Activated CD4-positive, alpha-beta memory T cell treated with anti-CD3 and anti-CD28 coated beads, Interleukin-2, amount 10 ng/mL, durations not matched to agents 7 days and 5 days (primary cell): Measurements from ENCODE around the gene ZNF780B. TPM values are rescaled to one million over a fixed set of nuclear protein-coding genes. Genes with fewer than 3 reads are reported as not detected.

Source experiments
- CTCF ChIA-PET: fragments of 350-600 bp; sonication (Branson Sonifier 250); formaldehyde crosslinking; loops from one replicate; lab custom pipeline; 2021; ENCODE audit warnings: antibody characterized with exemption, inconsistent platforms; lab: Charles Lee
- POLR2A ChIA-PET: fragments of 350-600 bp; sonication (Branson Sonifier 250); formaldehyde crosslinking; loops from one replicate; lab custom pipeline; 2021; ENCODE audit warnings: antibody characterized with exemption; lab: Charles Lee
- DNase-seq: peaks from one replicate; pipeline ENCODE4 v3.0.0-alpha.2; 2020
- H3K27ac Mint-ChIP-seq: one replicate; pipeline ENCODE4 v1.8.0; 2021; ENCODE audit warnings: mild to moderate bottlenecking, mixed read lengths
- H3K27me3 Mint-ChIP-seq: one replicate; pipeline ENCODE4 v1.8.0; 2021; ENCODE audit warnings: mixed read lengths
- H3K36me3 Mint-ChIP-seq: one replicate; pipeline ENCODE4 v1.8.0; 2021; ENCODE audit warnings: low read depth, mixed read lengths
- H3K4me1 Mint-ChIP-seq: one replicate; pipeline ENCODE4 v1.8.0; 2021; ENCODE audit warnings: mixed read lengths
- H3K4me3 Mint-ChIP-seq: one replicate; pipeline ENCODE4 v1.8.0; 2021; ENCODE audit warnings: mild to moderate bottlenecking, mixed read lengths
- H3K9me3 Mint-ChIP-seq: one replicate; pipeline ENCODE4 v1.8.0; 2021; ENCODE audit warnings: mixed read lengths
- total RNA-seq, 2 experiments: library from RNA; stranded (reverse); gene quantifications; one replicate each; pipeline ENCODE4 v1.2.3, GENCODE V29; 2021

The ZNF780B gene
- total RNA-seq, 2 experiments from 2014 or later = 19.9 to 20.1 TPM

GRCh38 chr19:40026597-40026970 lies 29.4 kb downstream of the ZNF780B start:
- DNase-seq = no peak
- peaks cover 25% of the 10 kb centered on the region for H3K36me3 Mint-ChIP-seq
- no peak overlapping the region for H3K4me3 Mint-ChIP-seq
- no peaks in the 10 kb centered on the region for H3K27me3 Mint-ChIP-seq
- H3K9me3 Mint-ChIP-seq = peaks cover 68% of the 10 kb centered on the region
- POLR2A ChIA-PET = no interaction called here
- H3K27ac Mint-ChIP-seq = no peak overlapping the region
- CTCF ChIA-PET = no interaction called here
- H3K4me1 Mint-ChIP-seq = no peaks in the 10 kb centered on the region

- no peaks in the 10 kb centered on the region for H3K27me3 Mint-ChIP-seq
- no peak overlapping the region for H3K4me3 Mint-ChIP-seq
- no peaks in the 10 kb centered on the region for H3K4me1 Mint-ChIP-seq
- no peak for DNase-seq
- ChIA-PET CTCF (no interaction called here), POLR2A (interaction anchor here (1.4 kb wide), 1 partner anchor 29 kb away, joined by 4 read pairs; the partner anchor contains the start of gene ZNF546)
- no peak overlapping the region for H3K27ac Mint-ChIP-seq
- peaks cover 67% of the 10 kb centered on the region for H3K9me3 Mint-ChIP-seq
- H3K36me3 Mint-ChIP-seq = peaks cover 25% of the 10 kb centered on the region
Measured at GRCh38 chr19:40025938-40026596, 30.0 kb downstream of the ZNF780B start.

GRCh38 chr19:40023969-40024368 lies 32.1 kb downstream of the ZNF780B start:
- Mint-ChIP-seq H3K9me3 (peaks cover 70% of the 10 kb centered on the region), H3K27me3 (no peaks in the 10 kb centered on the region), H3K36me3 (peaks cover 27% of the 10 kb centered on the region), H3K4me3 (no peak overlapping the region), H3K4me1 (no peaks in the 10 kb centered on the region), H3K27ac (no peak overlapping the region)
- DNase-seq = no peak
- POLR2A ChIA-PET = no interaction called here
- CTCF ChIA-PET = interaction anchor here (0.6 kb wide), 1 partner anchor 25 kb away, joined by 7 read pairs; no protein-coding TSS in a partner anchor

GRCh38 chr19:40013991-40014390 lies 42.0 kb downstream of the ZNF780B start:
- Mint-ChIP-seq H3K27me3 (no peaks in the 10 kb centered on the region), H3K27ac (no peak overlapping the region), H3K36me3 (peaks cover 62% of the 10 kb centered on the region), H3K4me3 (no peak overlapping the region), H3K9me3 (peaks cover 65% of the 10 kb centered on the region), H3K4me1 (no peaks in the 10 kb centered on the region)
- CTCF ChIA-PET = no interaction called here
- DNase-seq = no peak
- POLR2A ChIA-PET = no interaction called here

GRCh38 chr19:40009674-40010073 lies 46.4 kb downstream of the ZNF780B start:
- CTCF ChIA-PET = interaction anchor here (1.1 kb wide), 1 partner anchor 13 kb away, joined by 4 read pairs; the partner anchor contains the start of gene ZNF546
- Mint-ChIP-seq H3K27ac (no peak overlapping the region), H3K36me3 (peaks cover 85% of the 10 kb centered on the region), H3K27me3 (no peaks in the 10 kb centered on the region), H3K4me1 (no peaks in the 10 kb centered on the region), H3K4me3 (no peak overlapping the region), H3K9me3 (peaks cover 46% of the 10 kb centered on the region)
- POLR2A ChIA-PET = no interaction called here
- DNase-seq = no peak

GRCh38 chr19:40006273-40006691 lies 49.7 kb downstream of the ZNF780B start:
- Mint-ChIP-seq H3K27ac (no peak overlapping the region), H3K4me3 (no peak overlapping the region), H3K27me3 (no peaks in the 10 kb centered on the region), H3K9me3 (peaks cover 20% of the 10 kb centered on the region), H3K4me1 (no peaks in the 10 kb centered on the region), H3K36me3 (peaks cover 57% of the 10 kb centered on the region)
- CTCF ChIA-PET = no interaction called here
- no peak for DNase-seq
- POLR2A ChIA-PET = interaction anchor here (1.0 kb wide), 1 partner anchor 9 kb away, joined by 3 read pairs; the partner anchor contains the start of gene ZNF546

GRCh38 chr19:40005691-40006272 lies 50.2 kb downstream of the ZNF780B start:
- ChIA-PET CTCF (no interaction called here), POLR2A (interaction anchor here (1.0 kb wide), 1 partner anchor 8 kb away, joined by 3 read pairs; the partner anchor contains the start of gene ZNF546)
- H3K27ac Mint-ChIP-seq = no peak overlapping the region

GRCh38 chr19:39998501-39998900 lies 57.5 kb downstream of the ZNF780B start:
- CTCF ChIA-PET = no interaction called here
- Mint-ChIP-seq H3K4me1 (peaks cover 32% of the 10 kb centered on the region), H3K9me3 (peaks cover 6% of the 10 kb centered on the region), H3K4me3 (peak overlapping the region; percentile 99), H3K27me3 (no peaks in the 10 kb centered on the region), H3K27ac (no peak overlapping the region), H3K36me3 (peaks cover 31% of the 10 kb centered on the region)
- POLR2A ChIA-PET = no interaction called here
- no peak for DNase-seq

More at GRCh38 chr19:40005691-40006272, 50.2 kb downstream of the ZNF780B start:
- no peak overlapping the region for H3K4me3 Mint-ChIP-seq
- no peaks in the 10 kb centered on the region for H3K4me1 Mint-ChIP-seq
- peaks cover 54% of the 10 kb centered on the region for H3K36me3 Mint-ChIP-seq
- no peaks in the 10 kb centered on the region for H3K27me3 Mint-ChIP-seq
- peaks cover 20% of the 10 kb centered on the region for H3K9me3 Mint-ChIP-seq
- no peak for DNase-seq

GRCh38 chr19:39997638-39998216 lies 58.3 kb downstream of the ZNF780B start:
- H3K9me3 Mint-ChIP-seq = peaks cover 13% of the 10 kb centered on the region
- peaks cover 36% of the 10 kb centered on the region for H3K4me1 Mint-ChIP-seq
- peak; percentile 28 for DNase-seq
- H3K27me3 Mint-ChIP-seq = no peaks in the 10 kb centered on the region
- CTCF ChIA-PET = interaction anchor here (1.0 to 2.4 kb wide), 2 partner anchors 28 to 154 kb away, joined by 3 to 32 read pairs; partner anchors contain the start of gene PSMC4
- H3K27ac Mint-ChIP-seq = peak overlapping the region; percentile 94
- H3K4me3 Mint-ChIP-seq = peak overlapping the region; percentile 99
- H3K36me3 Mint-ChIP-seq = peaks cover 38% of the 10 kb centered on the region
- POLR2A ChIA-PET = interaction anchor here (0.6 to 2.7 kb wide), 12 partner anchors 8 to 173 kb away, joined by 3 to 54 read pairs (median 5); partner anchors contain the start of genes FBL, PSMC4, ZNF780A and ZNF780B

GRCh38 chr19:39996811-39997637 lies 59.0 kb downstream of the ZNF780B start, which contains the start of gene ZNF546:
TSS of gene ZNF546 (plus strand) at chr19:39997060. CDS start at chr19:39998327, 1,267 bp downstream.
- Mint-ChIP-seq H3K36me3 (peaks cover 42% of the 10 kb centered on the region), H3K27me3 (no peaks in the 10 kb centered on the region), H3K9me3 (peaks cover 19% of the 10 kb centered on the region), H3K4me3 (peak within 1 kb of the TSS; percentile 99), H3K4me1 (peaks cover 36% of the 10 kb centered on the region), H3K27ac (peak within 1 kb of the TSS; percentile 94)
- peak; percentile 94 for DNase-seq
- ChIA-PET POLR2A (interaction anchor here (0.6 to 2.7 kb wide), 19 partner anchors 9 to 351 kb away, joined by 3 to 54 read pairs (median 4); partner anchors contain the start of genes C19orf47, FBL, PLD3 and PSMC4), CTCF (interaction anchor here (0.9 to 2.4 kb wide), 4 partner anchors 13 to 153 kb away, joined by 3 to 32 read pairs (median 4); partner anchors contain the start of genes PSMC4 and ZNF780A)

GRCh38 chr19:39996218-39996810 lies 59.7 kb downstream of the ZNF780B start:
- peaks cover 36% of the 10 kb centered on the region for H3K4me1 Mint-ChIP-seq
- POLR2A ChIA-PET = interaction anchor here (1.0 to 2.7 kb wide), 17 partner anchors 9 to 352 kb away, joined by 3 to 54 read pairs (median 5); partner anchors contain the start of genes C19orf47, FBL, PLD3 and PSMC4
- no peaks in the 10 kb centered on the region for H3K27me3 Mint-ChIP-seq
- H3K36me3 Mint-ChIP-seq = peaks cover 42% of the 10 kb centered on the region
- CTCF ChIA-PET = interaction anchor here (0.9 to 2.4 kb wide), 3 partner anchors 14 to 94 kb away, joined by 4 to 32 read pairs (median 4); partner anchors contain the start of genes PSMC4 and ZNF780A
- H3K9me3 Mint-ChIP-seq = peaks cover 19% of the 10 kb centered on the region
- peak; percentile 58 for DNase-seq
- H3K4me3 Mint-ChIP-seq = peak overlapping the region; percentile 99
- peak overlapping the region; percentile 94 for H3K27ac Mint-ChIP-seq
